ENCODE measurements around the gene MYO9B.
"Not testable (repeated sequence)": the region's sequence is repeated elsewhere in the genome, so short reads cannot be mapped to it uniquely, and the experiment has no call there.

DNA sequence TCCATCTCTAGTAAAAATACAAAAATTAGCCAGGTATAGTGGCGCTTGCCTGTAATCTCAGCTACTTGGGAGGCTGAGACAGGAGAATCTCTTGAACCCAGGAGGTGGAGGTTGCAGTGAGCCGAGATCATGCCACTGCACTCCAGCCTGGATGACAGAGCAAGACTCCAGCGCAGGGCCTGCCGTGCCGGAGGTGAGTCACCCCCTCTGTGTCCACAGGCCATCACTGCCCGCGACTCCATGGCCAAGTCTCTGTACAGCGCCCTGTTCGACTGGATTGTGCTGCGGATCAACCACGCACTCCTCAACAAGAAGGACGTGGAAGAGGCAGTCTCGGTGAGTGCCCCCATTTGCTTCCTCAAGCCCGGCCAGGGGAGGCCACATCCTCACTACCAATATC, 86.6 kb downstream of the MYO9B start:
- TF ChIP-seq, protein P1, sequence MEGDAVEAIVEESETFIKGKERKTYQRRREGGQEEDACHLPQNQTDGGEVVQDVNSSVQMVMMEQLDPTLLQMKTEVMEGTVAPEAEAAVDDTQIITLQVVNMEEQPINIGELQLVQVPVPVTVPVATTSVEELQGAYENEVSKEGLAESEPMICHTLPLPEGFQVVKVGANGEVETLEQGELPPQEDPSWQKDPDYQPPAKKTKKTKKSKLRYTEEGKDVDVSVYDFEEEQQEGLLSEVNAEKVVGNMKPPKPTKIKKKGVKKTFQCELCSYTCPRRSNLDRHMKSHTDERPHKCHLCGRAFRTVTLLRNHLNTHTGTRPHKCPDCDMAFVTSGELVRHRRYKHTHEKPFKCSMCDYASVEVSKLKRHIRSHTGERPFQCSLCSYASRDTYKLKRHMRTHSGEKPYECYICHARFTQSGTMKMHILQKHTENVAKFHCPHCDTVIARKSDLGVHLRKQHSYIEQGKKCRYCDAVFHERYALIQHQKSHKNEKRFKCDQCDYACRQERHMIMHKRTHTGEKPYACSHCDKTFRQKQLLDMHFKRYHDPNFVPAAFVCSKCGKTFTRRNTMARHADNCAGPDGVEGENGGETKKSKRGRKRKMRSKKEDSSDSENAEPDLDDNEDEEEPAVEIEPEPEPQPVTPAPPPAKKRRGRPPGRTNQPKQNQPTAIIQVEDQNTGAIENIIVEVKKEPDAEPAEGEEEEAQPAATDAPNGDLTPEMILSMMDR (IDR thresholded peaks at IDR 0.05; ENCODE audit: low read depth, low read length, poor library complexity, severe bottlenecking) = not testable (repeated sequence)
- TF ChIP-seq EZH2phosphoT487 (IDR thresholded peaks at IDR 0.05; ENCODE audit: borderline replicate concordance, low read length) = not testable (repeated sequence)
